Activated CD8-positive, alpha-beta memory T cell treated with anti-CD3 and anti-CD28 coated beads for 48 hours (primary cell): ENCODE results near the gene C14orf132.
"Not testable (repeated sequence)": the region's sequence is repeated elsewhere in the genome, so short reads cannot be mapped to it uniquely, and the experiment has no call there.

Source experiments
- DNase-seq, 3 experiments: peaks; one replicate each; pipeline ENCODE4 v3.0.0-alpha.2; 2020; ENCODE audit warnings: low read depth in 2 of 3, low spot score in 2 of 3

C14orf132 gene

DNA sequence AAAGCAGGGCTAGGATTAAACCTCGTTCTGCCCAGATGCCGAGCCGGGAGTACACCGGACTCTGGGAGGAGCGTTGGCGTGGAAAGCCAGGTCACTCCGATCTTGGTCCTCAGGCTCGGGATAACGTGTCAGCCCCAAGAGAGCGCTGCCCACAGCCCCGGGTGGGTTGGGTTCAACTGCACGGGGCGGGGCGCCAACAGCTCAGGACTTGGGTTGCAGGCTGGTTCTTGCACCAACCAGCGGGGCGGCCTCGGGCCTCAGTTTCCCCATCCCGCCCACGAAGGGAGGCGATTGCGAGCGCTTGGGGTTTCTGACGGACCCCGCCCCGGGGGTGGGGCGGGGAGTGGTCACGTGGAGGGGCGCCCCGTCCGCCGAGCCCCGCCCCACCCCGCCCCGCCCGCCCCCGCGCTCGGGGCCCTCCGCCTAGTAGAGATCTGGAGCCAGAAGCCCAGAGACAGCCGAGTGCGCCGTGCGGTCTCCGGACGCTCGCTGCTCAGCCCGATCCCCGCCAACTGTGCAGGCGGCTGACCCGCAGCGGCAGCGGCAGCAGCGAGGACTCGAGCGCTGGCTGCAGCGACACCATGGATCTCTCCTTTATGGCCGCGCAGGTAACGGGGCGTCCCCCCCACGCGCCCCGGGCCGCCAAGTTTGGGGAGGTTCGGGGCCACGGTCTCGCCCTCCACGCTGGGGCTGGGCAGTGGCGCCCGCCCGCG lies at the start of gene C14orf132:
Gene C14orf132 (plus strand): TSS at position 443 of the 713 bp plus-strand sequence. CDS start 139 bp downstream, at position 582.
- peak; percentile 11 to 18 (median 16) for DNase-seq

GRCh38 chr14:95993768-95994592 lies 45.2 kb upstream of the C14orf132 start:
- DNase-seq: peak in 1 of 3 experiments; percentile 6

DNA sequence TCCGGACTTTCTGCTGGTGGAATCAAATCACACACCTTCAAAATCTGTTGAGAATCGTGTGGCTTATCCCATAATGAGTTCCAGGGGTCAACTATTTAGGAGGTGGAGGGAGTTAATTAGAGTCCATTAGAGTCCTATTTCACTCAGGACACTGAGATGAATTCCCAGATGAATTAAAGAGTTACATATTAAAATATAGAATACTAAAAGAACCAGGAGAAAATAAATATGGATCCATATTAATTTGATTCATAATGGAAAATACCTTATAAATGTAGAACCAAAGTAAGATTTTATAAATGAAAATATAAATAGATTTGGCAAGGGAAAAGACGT lies 44.6 kb upstream of the C14orf132 start:
- no peak for DNase-seq

GRCh38 chr14:95998656-95999055 lies 40.5 kb upstream of the C14orf132 start:
- DNase-seq: no peak

- DNase-seq: no peak
Observed at GRCh38 chr14:96001866-96002497, 37.2 kb upstream of the C14orf132 start.

- DNase-seq: no peak
Observed at GRCh38 chr14:96002498-96002884, 36.7 kb upstream of the C14orf132 start.

DNA sequence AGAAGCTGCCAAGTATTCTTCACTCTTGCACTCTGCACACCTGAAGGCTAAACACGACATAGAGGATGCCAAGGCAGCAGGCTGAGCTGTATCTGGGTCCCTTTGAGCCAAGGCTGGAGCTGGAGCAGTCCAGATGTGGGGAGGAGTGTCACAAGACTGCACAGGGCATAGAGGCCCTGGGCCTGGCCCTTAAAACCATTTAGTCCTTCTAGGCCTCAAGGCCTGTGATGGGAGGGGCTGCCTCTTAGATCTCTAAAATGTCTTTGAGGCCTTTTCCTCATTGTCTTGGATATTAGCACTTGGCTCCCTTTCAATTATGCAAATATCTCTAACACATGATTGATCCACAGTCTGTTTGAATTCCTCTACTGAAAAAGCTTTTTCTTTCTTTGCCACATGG lies 28.0 kb upstream of the C14orf132 start:
- no peak for DNase-seq

DNA sequence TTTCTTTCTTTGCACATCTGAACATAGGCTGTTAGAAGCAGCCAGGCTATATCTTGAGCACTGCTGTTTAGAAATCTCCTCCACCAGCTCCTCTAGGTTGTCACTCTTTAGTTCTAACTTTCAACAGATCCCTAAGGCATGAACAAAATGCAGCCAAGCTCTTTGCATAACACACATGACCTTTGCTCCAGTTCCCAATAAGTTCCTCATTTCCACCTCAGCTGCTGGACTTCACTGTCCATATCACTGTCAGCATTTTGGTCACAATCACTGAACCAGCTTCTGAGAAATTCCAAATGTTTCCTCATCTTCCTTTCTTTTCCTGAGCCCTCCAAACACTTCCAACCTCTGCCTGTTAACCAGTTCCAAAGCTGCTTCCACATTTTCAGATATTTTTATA lies 27.6 kb upstream of the C14orf132 start:
- DNase-seq: no peak

DNA sequence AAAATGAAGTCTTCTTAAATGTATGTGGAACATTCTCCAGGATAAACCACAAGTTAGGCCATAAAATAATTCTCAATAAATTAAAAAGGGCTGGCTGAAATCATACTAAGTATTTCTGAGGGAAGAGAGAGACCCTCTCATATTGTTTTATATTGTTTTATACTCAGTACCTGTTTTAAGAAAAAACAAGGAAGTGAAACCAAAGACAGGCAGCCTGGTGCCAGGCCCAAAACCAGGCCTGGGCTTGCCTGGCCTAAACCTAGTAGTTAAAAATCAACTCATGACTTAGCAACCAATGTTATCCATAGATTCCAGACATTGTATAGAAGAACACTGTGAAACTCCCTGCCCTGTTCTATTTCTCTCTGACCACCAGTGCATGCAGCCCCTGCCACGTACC lies 26.4 kb upstream of the C14orf132 start:
- DNase-seq: not testable (repeated sequence)

DNA sequence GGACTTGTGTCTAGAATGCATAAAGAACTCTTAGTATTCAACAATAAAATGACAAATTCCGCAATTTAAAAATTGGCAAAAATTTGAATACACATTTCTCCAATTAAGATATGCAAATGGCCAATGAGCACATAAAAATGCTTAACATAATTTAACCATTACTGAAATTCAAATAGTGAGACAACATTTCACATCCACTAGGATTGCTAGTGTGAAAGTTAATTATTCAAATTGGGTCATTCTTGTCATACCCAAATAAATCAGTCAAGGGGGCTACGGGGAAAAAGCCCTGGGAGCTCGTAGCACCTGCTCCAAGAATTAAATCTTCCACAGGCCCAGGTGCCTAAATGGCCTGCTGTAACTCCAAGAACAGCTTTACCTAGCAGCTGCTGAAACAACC lies 25.0 kb upstream of the C14orf132 start:
- no peak for DNase-seq

GRCh38 chr14:96016501-96017160 lies 22.5 kb upstream of the C14orf132 start:
- no peak for DNase-seq

- no peak for DNase-seq
Observed at GRCh38 chr14:96017882-96018281, 21.3 kb upstream of the C14orf132 start.

DNA sequence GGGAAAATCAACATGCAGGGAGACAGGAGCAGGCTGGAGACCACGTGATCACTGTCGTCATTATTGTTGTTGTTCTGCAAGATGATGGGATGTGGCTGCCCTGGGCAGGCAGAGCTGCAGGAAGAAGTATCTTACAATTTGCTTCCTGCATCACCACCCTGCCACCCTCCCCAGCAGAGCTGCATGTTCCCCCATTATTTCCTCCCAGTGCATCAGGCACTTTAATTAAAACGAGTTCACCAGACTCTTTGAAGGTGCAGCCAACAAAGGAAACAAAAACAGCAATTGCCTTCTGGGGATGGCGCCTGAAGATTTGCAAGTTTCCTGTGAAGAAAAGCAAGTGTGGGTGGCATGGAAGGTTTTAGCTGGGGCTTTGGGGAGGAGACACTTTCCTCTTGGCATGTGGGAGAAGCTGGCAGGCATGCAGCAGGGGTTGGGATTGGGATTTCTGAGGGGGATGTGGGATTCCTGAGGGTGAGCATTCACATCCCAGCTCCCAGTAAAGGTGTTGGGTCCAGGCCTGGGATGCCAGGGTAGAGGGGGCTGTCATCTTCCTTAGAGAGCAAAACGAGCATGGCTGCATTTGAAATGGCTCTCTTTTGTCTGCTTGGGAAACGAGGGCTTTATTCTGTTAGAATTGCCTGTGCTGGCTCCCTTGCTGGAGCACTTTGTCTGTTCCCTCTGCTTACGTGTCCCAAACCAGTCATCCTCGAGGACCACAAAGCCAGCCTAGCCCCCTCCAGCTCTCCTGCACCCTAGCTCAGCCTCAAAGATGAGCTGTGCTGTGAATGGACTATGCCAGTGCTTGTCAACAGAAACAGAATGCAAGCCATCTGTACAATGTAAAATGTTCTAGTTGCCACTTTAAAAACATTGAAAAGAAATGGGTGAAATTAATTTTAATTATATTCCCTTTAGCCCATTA lies 11.5 kb upstream of the C14orf132 start:
- no peak for DNase-seq

GRCh38 chr14:96029089-96029645 lies 10.0 kb upstream of the C14orf132 start:
- no peak for DNase-seq

GRCh38 chr14:96030108-96030760 lies 8.9 kb upstream of the C14orf132 start:
- DNase-seq: no peak

GRCh38 chr14:96031691-96032090 lies 7.5 kb upstream of the C14orf132 start:
- DNase-seq: no peak

GRCh38 chr14:96035456-96035855 lies 3.7 kb upstream of the C14orf132 start:
- no peak for DNase-seq

GRCh38 chr14:96037891-96038557 lies 1.1 kb upstream of the C14orf132 start:
- no peak for DNase-seq

DNA sequence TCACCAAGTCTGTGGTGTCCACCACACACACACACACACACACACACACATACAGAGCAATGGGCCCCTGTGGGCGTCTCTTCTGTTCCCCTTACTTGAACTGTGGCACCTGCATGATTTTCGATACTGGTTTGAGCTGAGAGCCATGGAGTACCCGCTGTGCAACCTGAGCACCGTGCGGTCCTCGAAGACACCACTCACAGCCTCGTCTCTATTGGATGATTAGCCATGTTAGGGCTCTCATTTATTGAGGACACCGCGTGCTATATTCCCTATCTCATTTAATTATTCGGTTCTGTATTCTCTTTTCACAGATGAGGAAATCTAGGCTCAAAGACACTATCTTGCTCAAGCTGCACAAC lies 623 bp upstream of the C14orf132 start:
- no peak for DNase-seq
